HG03469 (cell line): ENCODE measurements around the gene VPS25.

Experiments
- ATAC-seq: cut with Tn5 transposase; IDR thresholded peaks from one replicate; pipeline ENCODE4 v1.9.1; 2021; ENCODE audit warnings: mild to moderate bottlenecking, moderate library complexity, moderate number of reproducible peaks; ENCODE audit not compliant: unreplicated experiment

The VPS25 gene

DNA sequence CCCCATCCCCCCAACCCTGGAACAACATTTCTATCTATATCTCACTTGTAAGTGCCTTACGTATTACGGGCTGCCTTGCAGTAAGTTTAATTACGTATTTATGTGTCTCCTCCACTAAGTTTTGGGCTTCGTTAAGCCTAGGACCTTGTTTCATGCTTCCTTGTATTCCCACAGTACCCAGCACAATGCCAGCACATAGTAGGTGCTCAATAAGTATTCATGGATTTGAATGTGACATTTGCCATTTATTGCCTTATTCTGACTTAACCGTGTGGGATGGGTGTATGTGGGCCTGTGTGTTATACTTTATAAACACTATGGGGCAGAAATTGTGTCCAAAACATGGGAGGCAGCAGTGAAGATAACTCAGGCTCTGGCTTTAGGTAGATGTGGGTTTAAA lies 19.3 kb downstream of the VPS25 start:
- no peak for ATAC-seq

DNA sequence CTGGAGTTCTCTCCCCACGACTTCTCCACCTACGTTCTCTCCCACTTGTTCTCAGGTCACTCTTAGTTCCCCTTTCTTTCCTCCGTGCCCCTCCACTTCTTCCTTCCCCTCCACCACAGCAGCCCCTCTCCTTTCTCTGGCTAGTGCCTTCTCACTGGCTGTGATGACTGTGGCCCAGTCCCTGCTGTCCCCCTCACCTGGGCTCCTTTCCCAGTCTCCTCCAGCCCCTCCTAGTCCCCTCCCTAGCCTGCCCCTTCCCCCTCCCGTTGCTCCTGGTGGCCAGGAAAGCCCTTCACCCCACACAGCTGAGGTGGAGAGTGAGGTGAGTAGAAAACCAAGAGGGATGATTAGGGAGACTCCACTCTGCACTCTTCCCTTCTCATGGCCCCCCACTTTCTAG lies 21.8 kb downstream of the VPS25 start:
- ATAC-seq = no peak

DNA sequence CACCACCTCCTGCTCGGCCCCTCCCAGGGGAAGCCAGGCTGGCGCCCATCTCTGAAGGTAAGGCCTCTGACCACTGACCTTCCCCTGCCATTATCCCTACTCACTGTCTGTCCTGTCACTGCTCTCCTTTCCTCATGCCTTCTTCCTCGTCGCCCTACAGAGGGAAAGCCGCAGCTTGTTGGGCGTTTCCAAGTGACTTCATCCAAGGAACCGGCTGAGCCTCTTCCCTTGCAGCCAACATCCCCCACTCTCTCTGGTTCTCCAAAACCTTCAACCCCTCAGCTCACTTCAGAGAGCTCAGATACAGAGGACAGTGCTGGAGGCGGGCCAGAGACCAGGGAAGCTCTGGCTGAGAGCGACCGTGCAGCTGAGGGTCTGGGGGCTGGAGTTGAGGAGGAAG lies 22.2 kb downstream of the VPS25 start:
- no peak for ATAC-seq

DNA sequence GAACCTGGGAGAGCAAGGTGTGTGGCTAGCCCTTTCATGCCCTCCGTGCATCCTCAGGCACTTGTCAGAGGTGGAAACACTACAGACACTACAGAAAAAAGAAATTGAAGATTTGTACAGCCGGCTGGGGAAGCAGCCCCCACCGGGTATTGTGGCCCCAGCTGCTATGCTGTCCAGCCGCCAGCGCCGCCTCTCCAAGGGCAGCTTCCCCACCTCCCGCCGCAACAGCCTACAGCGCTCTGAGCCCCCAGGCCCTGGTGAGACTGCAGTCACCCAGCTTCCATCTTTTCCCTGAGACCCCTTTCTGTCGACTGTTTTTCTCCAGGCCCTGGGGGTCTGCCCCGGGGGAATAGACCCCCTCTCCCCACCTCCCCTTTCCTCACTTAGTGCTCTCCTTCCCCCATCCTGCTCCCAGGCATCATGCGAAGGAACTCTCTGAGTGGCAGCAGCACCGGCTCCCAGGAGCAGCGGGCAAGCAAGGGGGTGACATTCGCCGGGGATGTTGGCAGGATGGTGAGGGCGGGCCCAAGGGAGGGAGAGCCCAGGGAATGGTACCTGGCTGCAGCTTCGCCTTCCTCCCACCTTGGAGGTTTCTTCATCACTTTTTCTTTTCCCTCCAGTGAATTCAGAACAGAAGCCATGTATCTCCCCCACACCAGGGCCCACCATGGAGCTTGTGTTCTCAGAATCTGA lies 23.0 kb downstream of the VPS25 start:
- no peak for ATAC-seq

DNA sequence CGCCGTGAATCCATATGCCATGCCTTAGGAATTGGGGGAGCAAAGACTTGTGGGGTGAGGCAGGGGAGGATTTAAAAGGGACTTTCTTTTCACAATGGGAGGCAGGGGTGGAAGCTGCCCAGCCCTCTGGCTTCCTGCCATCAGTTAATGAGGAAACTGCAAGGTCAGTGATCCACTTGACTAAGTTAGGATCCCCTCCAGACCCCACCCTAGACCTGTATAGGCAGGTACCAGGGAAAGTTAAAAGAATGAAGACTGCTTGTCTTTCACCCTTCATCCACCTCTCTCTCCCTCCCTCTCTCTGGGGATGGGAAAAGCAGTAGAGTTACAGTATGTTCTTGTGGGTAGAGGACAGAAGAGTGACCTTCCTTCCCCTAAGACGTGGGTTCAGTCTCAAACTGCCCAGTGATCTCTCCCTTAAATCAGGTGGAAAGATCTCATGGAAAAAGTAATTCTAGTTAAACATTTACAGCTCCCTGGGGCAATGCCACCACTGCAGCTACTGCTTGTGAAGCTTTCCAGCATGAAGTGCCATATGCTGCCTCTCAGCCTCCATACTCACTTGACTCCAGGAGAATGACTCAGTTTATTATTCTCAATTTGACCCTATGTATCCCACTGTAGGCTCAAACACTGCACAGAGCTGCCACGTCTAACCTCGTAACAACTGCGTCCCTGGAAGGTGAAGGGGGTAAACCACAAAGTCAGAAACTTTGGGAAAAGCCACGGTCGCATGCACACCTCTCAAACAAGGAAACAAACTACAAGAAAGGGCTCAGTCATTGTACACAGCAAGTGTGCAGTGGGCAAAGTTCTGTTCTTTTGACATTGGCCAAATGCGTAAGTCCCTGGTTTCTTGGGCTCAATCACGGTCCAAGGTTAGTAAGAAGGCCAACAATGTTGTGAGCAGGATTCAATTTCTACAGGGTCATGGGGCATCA lies 24.1 kb downstream of the VPS25 start:
- ATAC-seq = no peak

DNA sequence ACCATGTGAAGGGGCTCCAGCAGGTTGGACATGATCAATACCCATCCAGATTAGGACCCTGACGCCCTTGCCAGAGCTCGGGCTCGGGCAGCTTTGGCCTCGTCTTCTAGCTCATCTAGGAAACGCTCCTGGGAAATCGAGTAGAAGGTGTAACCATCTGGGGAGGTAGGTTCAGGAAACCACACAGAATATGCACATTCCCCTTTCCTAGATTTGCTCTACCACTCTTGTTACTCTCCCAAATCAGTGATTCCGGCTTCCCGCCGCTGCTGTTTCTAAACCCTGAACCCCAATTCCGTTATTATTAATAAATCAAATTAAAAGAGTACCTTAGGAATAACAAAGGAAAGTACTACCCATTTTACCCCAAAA lies 24.7 kb downstream of the VPS25 start:
- ATAC-seq = no peak

DNA sequence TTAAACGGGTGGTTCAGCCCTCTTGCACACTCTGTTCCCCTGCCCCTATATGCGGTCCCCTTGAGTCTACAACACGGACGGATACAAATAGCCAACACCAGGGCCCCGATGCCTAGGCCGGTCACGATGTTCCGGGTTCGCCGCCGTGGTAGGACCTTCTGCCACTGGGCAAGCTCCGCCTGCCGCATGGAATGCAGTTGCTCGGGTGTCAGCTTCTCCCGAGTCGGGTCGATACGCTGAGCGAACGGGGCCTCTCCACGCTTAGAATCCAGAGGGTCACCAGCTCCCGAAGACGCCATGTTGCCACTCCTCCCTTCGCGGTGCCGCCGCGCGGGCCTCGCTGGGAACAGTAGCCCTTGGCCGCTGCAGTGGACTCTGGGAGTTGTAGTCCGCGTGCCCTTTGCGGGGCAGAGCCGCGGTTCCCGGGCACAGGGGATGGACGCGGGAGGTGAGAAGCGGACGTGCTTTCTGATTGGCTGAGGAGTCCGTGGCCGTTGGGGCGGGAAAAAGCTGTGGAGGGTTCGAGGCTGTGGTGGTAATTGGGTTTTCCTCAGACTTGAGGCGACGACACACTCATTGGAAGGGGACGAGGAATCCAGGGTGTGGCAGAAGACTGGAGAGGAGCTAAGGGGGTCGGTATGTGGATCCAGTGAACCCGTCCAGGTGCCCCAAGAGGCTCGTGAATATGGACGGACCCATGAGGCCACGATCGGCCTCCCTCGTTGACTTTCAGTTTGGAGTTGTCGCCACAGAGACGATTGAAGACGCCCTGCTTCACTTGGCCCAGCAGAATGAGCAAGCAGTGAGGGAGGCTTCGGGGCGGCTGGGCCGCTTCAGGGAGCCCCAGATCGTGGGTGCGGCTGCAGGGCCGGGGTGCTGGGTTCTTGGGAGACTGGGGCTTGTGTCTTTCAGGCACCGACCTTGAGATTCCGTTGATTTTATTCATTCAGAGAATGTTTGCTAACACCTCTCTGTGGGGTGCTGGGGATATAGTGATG lies 25.4 kb downstream of the VPS25 start, which contains the start of the genes CNTD1 and COA3:
Gene CNTD1, plus strand, starts transcription at position 479 of the 998 bp plus-strand sequence. Its CDS starts 207 bp downstream, at position 686.
Gene COA3, minus strand, starts transcription at position 322 of the 998 bp plus-strand sequence. Its CDS starts 23 bp downstream, at position 299.
- ATAC-seq = no peak

DNA sequence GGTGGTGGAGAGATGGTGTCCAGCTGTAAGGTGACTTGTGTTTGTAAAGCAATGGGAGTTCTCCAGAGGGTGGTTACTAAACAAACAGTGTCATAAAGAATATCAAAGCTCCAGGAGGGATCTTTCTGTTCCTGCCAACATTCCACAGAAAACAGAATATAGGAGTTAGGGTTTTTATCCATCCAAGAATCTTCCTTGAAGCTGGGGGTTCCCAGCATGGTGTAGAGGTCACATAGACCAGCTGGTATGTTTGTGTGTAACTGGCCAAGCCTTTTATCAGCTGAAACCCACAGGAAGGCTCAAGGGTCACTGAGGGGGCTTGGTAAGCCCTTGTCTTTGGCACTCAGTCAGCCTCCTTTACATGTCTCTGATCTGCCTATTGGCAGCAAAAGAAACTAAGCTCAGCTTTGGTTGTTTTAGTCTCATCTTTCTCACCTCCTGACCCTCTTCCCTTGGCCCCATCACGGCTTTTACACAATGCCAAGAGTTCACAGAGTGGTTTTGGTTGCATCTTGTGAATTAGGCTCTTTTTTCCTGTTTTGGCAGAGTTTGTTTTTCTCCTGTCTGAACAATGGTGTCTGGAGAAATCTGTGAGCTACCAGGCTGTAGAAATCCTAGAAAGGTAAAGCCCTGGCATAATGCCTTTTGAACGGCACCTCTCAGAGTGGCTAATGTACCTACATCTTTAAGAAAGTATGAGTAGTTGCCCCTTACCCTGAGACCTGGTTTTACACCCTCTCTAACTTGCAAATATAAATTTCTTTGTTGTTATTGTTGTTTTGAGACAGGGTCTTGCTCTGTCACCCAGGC lies 30.0 kb downstream of the VPS25 start:
- no peak for ATAC-seq

DNA sequence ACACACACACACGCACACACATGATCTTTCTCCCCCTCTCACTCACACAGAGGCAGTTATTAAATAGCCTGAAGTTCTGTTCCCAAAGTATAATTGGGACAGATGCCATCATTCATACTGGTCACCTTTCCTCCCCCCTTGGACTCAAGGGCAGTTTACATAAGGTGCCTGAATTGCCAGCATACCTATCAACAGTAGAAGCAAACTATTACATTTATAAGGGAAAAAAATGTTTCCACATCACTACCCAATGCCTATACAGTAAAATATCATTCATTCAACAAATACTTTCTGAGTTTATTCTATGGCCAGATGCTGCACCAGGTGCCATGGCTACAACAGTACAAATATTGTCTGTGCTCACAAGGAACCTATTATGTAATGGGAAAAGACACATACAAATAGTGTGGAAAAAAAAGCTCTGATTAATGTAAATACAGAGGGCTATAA lies 31.7 kb downstream of the VPS25 start:
- ATAC-seq = no peak

DNA sequence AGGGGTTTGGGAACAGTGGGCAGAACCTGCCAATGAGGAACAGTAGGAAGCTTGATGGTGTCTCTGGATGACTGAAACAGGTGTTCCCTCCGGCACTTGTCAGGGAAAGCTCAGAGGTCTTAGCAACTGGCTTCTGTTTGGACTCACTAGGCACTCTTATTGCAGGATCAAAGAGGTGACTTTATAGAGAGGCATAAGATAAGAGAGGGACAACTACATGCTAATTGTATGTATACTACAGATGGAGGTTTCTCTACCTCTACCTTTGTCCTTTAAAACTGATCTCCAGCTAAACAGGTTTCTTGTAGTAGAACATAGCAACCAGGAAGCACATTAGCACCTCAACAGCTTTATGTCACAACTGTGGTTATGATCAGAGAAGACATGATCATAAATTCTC lies 33.0 kb downstream of the VPS25 start:
- ATAC-seq = no peak

DNA sequence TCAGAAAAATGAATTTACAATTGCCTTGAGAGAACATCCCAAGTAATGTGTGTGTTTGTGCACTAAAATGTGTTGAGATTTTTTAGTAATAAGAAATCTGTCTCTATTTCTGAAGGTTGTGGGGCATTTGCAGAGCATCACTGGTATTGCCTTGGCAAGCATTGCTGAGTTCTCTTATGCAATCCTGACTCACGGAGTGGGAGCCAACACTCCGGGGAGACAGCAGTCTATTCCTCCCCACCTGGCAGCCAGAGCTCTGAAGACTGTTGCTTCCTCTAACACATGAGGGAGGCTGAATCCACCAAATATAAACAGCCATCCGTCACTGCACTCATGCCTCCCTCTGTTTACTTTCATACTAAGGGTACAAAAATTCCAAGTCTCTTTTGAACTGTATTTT lies 36.0 kb downstream of the VPS25 start:
- ATAC-seq = no peak

DNA sequence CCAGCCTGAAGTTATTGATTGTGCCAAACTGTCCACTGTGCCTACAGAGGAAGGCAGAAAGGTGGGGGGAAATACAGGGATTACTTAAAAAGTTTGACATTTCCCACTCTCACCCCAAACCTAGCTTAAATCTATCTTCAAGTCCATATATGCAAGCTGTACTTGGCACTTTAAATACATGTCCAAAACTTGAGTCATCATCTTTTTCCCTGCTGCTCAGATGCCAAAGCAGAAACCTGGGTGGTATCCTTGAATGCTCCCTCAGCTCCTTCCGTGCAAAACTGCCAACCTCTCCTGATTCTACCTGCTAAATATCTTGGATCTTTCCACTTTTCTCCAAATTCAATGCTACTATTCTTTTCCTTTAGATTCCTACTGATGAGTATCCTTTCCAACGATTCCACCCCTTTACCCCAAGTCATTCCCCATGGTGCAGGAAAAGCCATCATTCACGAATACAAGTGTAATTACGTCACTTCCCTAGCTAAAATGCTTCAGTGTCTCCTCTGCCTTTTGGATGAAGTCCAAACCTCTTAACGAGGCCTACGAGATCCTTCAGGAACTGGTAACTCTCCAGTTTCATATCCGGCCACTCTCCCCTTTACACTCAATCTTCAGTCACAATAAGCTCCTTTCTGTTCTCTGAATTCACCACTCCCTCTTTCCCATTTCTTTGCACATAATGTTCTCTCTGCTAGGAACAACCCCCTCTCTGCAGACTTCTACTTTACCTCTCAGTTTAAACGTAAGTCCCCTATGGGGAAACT lies 41.6 kb downstream of the VPS25 start:
- ATAC-seq = no peak

DNA sequence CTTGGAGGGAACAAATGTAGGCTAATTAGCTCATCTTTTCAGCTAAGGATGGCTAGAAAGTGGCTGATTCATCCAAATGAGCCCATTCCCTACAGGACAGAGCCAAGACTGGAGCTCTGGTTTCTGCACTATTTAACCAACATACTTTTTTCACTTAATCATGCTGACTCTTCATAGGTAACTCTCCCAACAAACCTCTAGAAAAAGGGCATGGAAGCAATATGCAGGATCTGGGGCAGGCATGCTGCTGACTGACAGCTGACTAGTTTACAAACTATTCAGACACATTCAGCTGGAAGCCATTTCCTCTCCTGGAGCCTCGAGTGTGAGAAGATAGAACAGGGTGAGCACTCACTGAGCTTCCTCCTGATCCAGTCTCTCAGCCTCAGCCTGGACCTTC lies 44.6 kb downstream of the VPS25 start:
- no peak for ATAC-seq

DNA sequence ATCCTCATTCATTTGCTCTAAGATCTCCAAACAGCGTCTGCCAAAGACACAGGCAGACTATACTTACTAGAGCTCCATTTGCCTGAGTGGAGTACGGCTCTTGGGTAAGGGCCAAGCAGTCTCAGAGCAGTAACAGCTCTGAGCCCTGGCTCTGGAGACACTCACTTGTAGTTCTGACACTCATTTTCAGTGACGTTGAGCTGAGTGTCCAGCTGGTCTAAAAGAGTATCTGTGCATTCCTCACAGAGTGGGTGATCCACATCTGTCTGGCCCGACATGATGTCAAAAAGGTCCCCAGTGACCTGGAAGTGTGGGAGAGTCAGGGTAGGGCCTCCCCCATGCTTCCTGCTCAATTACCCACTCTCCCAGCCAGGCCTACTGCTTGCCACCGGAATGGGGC lies 45.1 kb downstream of the VPS25 start:
- ATAC-seq = no peak

DNA sequence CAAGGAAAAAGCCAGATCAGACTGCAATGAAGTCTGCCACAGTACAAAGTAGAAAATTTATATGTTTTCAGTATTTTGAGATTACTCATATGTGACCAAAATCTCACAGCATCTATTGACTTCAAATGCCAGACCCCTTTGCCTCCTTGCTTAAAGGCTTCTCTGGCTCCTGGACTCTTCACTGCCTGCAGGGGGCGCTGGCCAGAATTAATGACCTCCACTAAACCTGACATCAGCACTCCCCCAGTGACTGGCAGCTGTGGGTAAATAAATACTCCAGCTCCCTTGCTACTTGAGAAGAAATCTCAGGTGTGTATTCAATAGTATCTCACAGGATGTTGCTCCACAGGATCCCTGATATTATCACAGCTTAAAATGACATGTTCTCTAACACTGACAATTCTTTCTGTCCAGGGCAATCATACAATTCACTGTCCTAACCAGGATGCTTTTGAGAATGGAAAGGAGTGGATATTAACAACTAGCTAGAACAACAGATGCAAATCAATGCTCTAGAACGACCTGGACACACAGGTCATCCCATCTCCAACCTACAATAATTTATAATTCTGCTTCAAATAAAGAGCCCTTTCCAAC lies 46.8 kb downstream of the VPS25 start:
- no peak for ATAC-seq

DNA sequence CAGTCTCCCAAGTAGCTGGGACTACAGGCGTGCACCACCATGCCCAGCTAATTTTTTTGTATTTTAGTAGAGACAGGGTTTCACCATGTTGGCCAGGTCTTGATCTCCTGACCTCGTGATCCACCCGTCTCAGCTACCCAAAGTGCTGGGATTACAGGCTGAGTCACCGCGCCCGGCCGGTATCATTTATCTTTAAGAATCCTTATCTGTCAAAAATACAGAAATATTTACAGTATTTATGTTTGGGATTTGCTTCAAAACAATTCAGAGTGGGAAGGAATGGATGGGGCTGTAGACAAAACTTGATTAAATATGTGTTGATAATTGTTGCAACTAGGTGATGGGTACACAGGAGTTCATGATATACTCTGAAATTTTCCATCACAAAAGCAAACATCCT lies 47.9 kb downstream of the VPS25 start:
- ATAC-seq = no peak

DNA sequence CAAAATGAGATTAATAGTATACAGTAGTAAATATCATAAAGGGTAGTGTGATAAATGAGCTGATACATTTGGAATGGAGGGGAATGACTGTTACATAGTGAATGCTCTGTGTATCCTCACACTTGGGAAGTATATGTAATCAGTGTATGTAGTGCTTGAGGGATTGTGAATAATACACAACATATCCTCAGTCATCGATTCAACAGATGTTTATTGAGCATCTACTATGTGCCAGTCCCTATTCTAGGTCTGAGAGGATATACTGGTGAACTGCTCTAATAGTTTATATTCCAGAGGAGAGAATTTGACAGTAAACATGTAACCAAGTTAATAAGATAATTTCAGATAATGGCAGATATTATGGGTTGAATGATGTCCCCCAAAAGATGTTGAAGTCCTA lies 54.2 kb downstream of the VPS25 start:
- no peak for ATAC-seq
